Mucosa of descending colon (tissue), 3 donors: ENCODE measurements around the gene RAET1G. TPM values are rescaled to one million over a fixed set of nuclear protein-coding genes. Genes with fewer than 3 reads are reported as not detected.

Experiments
- ATAC-seq: fragments of 200-7000 bp; cut with Tn5 transposase; one replicate; pipeline ENCODE4 v1.9.1; 2020; ENCODE audit warnings: mild to moderate bottlenecking, moderate library complexity
- DNase-seq, 3 donors: peaks; one replicate each; pipeline ENCODE4 v3.0.0-alpha.2; 2020
- H3K36me3 ChIP-seq: fragments of 200-600 bp; one replicate; pipeline ENCODE4 v1.8.0; 2021; ENCODE audit warnings: low read depth, mild to moderate bottlenecking
- H3K4me1 ChIP-seq: fragments of 200-600 bp; one replicate; pipeline ENCODE4 v1.8.0; 2021; ENCODE audit warnings: low read depth, mild to moderate bottlenecking
- H3K4me3 ChIP-seq: fragments of 200-600 bp; one replicate; pipeline ENCODE4 v1.8.0; 2021; ENCODE audit warnings: mild to moderate bottlenecking
- H3K9me3 ChIP-seq: fragments of 200-600 bp; one replicate; pipeline ENCODE4 v1.8.0; 2021; ENCODE audit warnings: mild to moderate bottlenecking
- CTCF ChIP-seq: fragments of 200-600 bp; IDR thresholded peaks from one replicate; pipeline ENCODE4 v1.8.0; 2022; ENCODE audit warnings: antibody characterized with exemption, mild to moderate bottlenecking
- intact Hi-C, 2 donors: fragments of 100-400 bp; cut with DNase I in 1 of 2; cut with micrococcal nuclease in 1 of 2; formaldehyde crosslinking; loops; one replicate each; pipeline versions ENCODE4 v1.11.0 to v1.11.1; 2022; cut with DNase I, micrococcal nuclease
- total RNA-seq, 3 donors: library from RNA; stranded (reverse); fragmentation: NEBNext Ultra II Directional in 2 of 3; extraction: Animal tissue kit (Norgen Biotek cat#: 25700) in 2 of 3; gene quantifications; one replicate each; pipeline versions ENCODE4 v1.2.1 to v1.2.4, GENCODE V29; 2021 to 2023
- donor health status: DM: no; HTN: no; CAD: no; lungs with moderate emphysema.
- donor health status: DM: no; HTN: no; CAD: no.
- donor health status: DM: no; HTN: yes; CAD: no.

Gene RAET1G
- total RNA-seq, 3 donors from 2014 or later, result 0.41 TPM; not detected in 2

DNA sequence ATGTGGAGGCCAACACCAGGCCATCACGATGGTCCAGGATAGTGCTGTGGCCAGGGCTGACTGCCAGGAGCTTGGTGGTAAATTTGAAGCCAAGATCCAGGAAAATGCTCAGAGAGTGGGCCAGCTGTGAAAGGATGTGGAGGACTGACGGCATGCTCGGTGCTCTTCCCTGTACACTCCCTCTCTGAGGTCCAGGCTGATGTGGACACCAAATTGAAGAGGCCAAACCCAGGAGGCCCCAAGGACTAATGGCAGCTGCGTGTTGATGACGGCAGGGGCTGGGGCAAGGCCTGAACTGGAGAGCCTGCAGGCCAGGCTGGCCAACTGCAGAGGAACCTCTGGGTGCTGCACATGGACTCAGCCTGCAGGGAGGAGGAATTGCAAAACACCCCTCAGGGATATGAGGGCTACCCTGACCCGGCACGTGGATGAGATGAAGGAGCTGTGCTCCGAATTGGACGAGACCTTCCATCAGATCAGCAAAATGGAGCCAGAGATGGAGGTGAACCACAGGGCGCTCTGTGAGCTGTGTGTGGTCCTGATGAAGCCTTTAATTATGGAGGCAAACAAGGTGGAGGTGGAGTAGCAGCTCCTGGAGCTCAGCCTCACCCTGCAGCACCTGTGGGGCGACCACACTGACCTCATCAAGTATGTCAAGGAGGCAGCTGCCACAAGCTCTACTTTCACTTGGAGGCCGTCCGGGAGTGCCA lies 18.1 kb downstream of the RAET1G start:
- H3K4me3 ChIP-seq, result no peak overlapping the region
- TF ChIP-seq CTCF, result no peak
- no peaks in the 10 kb centered on the region for H3K4me1 ChIP-seq
- DNase-seq (no peak), ATAC-seq (no peak)
- peaks cover 12% of the 10 kb centered on the region for H3K9me3 ChIP-seq
- H3K36me3 ChIP-seq, result no peaks in the 10 kb centered on the region
- intact Hi-C loops, result no loop called here

DNA sequence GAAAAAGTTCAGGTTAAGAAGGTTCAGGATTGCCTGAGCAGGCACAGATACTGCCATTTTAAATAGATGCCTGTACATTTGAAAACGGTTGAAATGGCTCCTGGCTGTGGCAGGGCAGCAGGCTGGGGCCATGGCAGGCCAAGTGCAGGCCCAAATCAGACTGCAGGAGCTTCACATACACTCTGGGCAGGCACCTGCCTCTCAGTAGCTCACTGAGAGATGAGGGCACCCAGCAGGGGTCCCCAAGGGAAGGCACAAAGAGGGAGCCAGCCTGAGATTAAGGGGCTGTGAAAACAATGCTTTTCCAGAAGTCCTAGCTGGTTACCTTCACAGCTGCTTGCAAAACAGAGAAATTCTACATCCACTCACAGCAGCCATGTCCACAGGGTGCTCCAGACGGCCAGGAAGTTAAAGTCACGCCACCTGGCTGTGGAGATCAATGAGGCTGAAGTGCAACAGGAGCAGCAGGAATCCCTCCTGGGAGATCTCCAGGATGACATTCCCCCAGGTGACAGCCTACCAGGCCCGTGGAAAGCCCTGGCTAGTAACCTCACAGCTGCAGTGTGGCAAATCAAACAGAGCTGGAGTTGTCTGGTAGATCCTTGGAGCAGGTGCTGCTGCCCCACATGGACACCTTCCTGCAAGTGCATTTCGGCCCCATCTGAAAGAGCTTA lies 18.8 kb downstream of the RAET1G start:
- ATAC-seq (no peak), DNase-seq (no peak)
- no peak for TF ChIP-seq CTCF
- Histone ChIP-seq H3K36me3 (no peaks in the 10 kb centered on the region), H3K9me3 (peaks cover 11% of the 10 kb centered on the region), H3K4me1 (no peaks in the 10 kb centered on the region), H3K4me3 (no peak overlapping the region)
- intact Hi-C loops, result no loop called here

GRCh38 chr6:149901444-149902140 lies 21.3 kb downstream of the RAET1G start:
- no peaks in the 10 kb centered on the region for H3K9me3 ChIP-seq
- H3K4me1 ChIP-seq, result peaks cover 15% of the 10 kb centered on the region
- H3K36me3 ChIP-seq, result no peaks in the 10 kb centered on the region
- no peak for DNase-seq
- ATAC-seq, result no peak
- H3K4me3 ChIP-seq, result no peak overlapping the region
- no peak for TF ChIP-seq CTCF
- intact Hi-C loops, result no loop called here

DNA sequence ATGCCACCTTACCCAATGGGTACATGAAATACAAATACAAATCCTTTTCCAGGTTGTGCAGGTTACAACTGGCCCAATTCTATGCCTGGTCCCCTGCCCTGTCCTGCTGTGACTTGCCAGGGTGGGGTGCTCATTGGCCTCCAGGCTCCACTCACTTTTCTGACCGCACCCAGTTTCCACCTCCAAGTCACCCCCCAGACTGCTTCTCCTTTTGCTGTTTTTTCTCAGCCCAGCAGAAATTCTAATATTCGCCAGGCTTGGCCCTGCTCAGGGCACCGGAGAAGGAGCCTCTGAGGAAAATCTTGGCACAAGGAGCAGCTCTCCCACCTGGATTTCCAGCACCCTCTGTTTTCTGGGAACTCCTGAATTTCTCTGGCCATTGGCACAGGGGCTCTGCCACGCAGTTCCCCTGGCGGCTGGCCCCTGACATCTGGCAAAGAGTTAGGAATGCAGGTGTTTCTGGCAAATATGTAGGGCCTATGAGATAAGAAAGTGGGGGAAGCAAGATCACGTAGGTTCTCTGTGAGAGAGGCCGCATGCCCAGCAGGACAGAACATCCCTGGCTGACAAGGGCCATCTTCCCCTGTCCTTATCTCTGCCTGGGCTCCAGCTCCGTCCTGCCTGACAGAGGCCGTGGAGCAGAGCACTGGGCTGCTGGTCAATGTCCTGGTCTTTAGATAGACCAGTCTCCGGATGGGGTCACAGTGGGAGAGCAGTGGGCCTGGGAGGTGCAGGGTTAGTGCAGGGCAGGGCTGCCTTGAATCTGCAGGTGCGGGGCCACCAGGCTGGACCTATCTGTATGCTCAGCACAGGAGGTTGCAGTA lies 22.1 kb downstream of the RAET1G start:
- no peak for ATAC-seq
- Histone ChIP-seq H3K4me1 (peaks cover 17% of the 10 kb centered on the region), H3K36me3 (no peaks in the 10 kb centered on the region), H3K9me3 (no peaks in the 10 kb centered on the region), H3K4me3 (no peak overlapping the region)
- intact Hi-C loops, result no loop called here
- DNase-seq, result no peak
- no peak for TF ChIP-seq CTCF

DNA sequence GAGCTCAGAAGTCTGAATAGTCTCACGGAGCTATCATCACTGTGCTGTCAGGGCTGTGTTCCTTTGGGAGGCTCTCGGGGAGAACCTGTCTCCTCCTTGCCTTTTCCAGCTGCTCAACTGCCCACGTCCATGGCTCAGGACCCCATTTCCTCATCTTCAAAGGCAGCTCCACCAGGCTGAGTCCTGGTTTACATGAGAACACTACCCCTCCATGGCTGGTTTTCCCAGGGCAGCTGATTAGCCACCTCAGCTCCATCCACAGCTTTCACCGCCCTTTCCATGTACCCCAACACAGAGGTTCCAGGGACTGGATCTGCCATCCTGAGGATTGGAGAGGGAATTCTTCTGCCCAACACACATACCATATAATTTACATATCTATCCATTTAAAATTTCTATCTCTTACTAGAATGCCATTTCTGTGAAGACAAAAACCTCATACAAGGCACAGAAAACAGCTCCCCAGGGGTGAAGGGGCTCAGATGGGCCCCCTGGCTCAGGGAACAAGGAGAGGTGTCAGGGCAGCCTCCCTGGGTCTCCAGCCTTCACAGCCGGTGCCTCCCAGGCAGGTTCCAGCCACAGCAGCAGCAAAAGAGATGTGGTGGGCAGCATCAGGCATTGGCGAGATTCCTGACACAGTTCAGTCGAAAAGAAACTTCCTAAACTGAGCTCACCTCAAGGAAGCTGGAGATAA lies 22.8 kb downstream of the RAET1G start:
- Histone ChIP-seq H3K36me3 (no peaks in the 10 kb centered on the region), H3K4me1 (peaks cover 25% of the 10 kb centered on the region), H3K4me3 (no peak overlapping the region), H3K9me3 (no peaks in the 10 kb centered on the region)
- DNase-seq, result no peak
- TF ChIP-seq CTCF, result no peak
- intact Hi-C loops, result no loop called here
- no peak for ATAC-seq
